Activated T-cell treated with anti-CD3 and anti-CD28 coated beads for 4 hours (primary cell): Measurements from ENCODE around the gene GRAMD1C.
A peak's percentile ranks its signal among the peaks of the same experiment; 100 is the strongest.

ENCODE experiments used
- DNase-seq: peaks from one replicate; pipeline ENCODE4 v3.0.0-alpha.2; 2020

Gene GRAMD1C

GRCh38 chr3:113867506-113867905 lies 28.9 kb downstream of the GRAMD1C start:
- DNase-seq: no peak

GRCh38 chr3:113873293-113873692 lies 34.7 kb downstream of the GRAMD1C start:
- DNase-seq: no peak

GRCh38 chr3:113873814-113874526 lies 35.4 kb downstream of the GRAMD1C start:
- no peak for DNase-seq

- DNase-seq: no peak
Measured at GRCh38 chr3:113878403-113878802, 39.8 kb downstream of the GRAMD1C start.

- no peak for DNase-seq
Measured at GRCh38 chr3:113885050-113885449, 46.5 kb downstream of the GRAMD1C start.

- no peak for DNase-seq
Measured at GRCh38 chr3:113890256-113890900, 51.8 kb downstream of the GRAMD1C start.

GRCh38 chr3:113894927-113895326 lies 56.3 kb downstream of the GRAMD1C start:
- DNase-seq: no peak

GRCh38 chr3:113895964-113896363 lies 57.4 kb downstream of the GRAMD1C start:
- DNase-seq: no peak

- no peak for DNase-seq
Measured at GRCh38 chr3:113896930-113897329, 58.3 kb downstream of the GRAMD1C start.

- no peak for DNase-seq
Measured at GRCh38 chr3:113897373-113897777, 58.8 kb downstream of the GRAMD1C start.

- DNase-seq: no peak
Measured at GRCh38 chr3:113898892-113899291, 60.3 kb downstream of the GRAMD1C start.

GRCh38 chr3:113906568-113907140 lies 68.1 kb downstream of the GRAMD1C start:
- no peak for DNase-seq

GRCh38 chr3:113908133-113908532 lies 69.5 kb downstream of the GRAMD1C start:
- no peak for DNase-seq

- no peak for DNase-seq
Measured at GRCh38 chr3:113910966-113911365, 72.4 kb downstream of the GRAMD1C start.

GRCh38 chr3:113912552-113913236 lies 74.1 kb downstream of the GRAMD1C start:
- no peak for DNase-seq

GRCh38 chr3:113914646-113915045 lies 76.1 kb downstream of the GRAMD1C start:
- DNase-seq: no peak

- DNase-seq: no peak
Measured at GRCh38 chr3:113927556-113927955, 89.0 kb downstream of the GRAMD1C start.

GRCh38 chr3:113946831-113947230 lies 108.2 kb downstream of the GRAMD1C start:
- no peak for DNase-seq

- peak; percentile 52 for DNase-seq
Measured at GRCh38 chr3:113947372-113948014, 108.9 kb downstream of the GRAMD1C start, which contains the start of gene ZDHHC23. ZDHHC23 (plus strand) TSS chr3:113948013; CDS start chr3:113948803, 790 bp downstream.

- peak; percentile 3 for DNase-seq
Measured at GRCh38 chr3:113948015-113948917, 109.7 kb downstream of the GRAMD1C start.

GRCh38 chr3:113952921-113953320 lies 114.3 kb downstream of the GRAMD1C start:
- DNase-seq: no peak

GRCh38 chr3:113953677-113954076 lies 115.1 kb downstream of the GRAMD1C start:
- DNase-seq: no peak
